SU-DHL-6 (cell line): Measurements from ENCODE around the gene C1QTNF8.

ENCODE experiments used
- H2AFZ ChIP-seq: fragments of 200-600 bp; sonication (generic); 2 replicates; pipeline ENCODE4 v1.6.1; 2014; ENCODE audit warnings: low read depth, mild to moderate bottlenecking, moderate library complexity, mixed read lengths, antibody characterized with exemption, low read length; ENCODE audit not compliant: severe bottlenecking
- H3F3A ChIP-seq: fragments of 200-600 bp; shearing (Covaris generic); 2 replicates; pipeline ENCODE4 v1.6.0; 2016; ENCODE audit warnings: antibody characterized with exemption, mild to moderate bottlenecking; ENCODE audit not compliant: insufficient read depth
- H3K27ac ChIP-seq: fragments of 200-600 bp; sonication (generic); 2 replicates; pipeline ENCODE4 v1.5.1; 2016; ENCODE audit warnings: low read depth, mild to moderate bottlenecking, low read length, moderate library complexity, mixed read lengths
- H3K27me3 ChIP-seq: fragments of 200-600 bp; sonication (generic), shearing (Covaris generic); 2 replicates; pipeline ENCODE4 v1.6.0; 2014; ENCODE audit warnings: mild to moderate bottlenecking, low read length
- H3K36me3 ChIP-seq: fragments of 200-600 bp; sonication (generic); 2 replicates; pipeline ENCODE4 v1.6.1; 2014; ENCODE audit warnings: mild to moderate bottlenecking, low read length, mixed read lengths
- H3K4me2 ChIP-seq: fragments of 300-600, 200-600 bp; shearing (Covaris generic), sonication (generic); 2 replicates; pipeline ENCODE4 v1.6.0; 2014; ENCODE audit warnings: low read length, low read depth, mild to moderate bottlenecking; ENCODE audit not compliant: poor library complexity, severe bottlenecking
- H3K4me3 ChIP-seq: fragments of 200-600 bp; sonication (generic); 2 replicates; pipeline ENCODE4 v1.5.1; 2014; ENCODE audit warnings: antibody characterized with exemption, low read length, mild to moderate bottlenecking, mixed read lengths; ENCODE audit not compliant: insufficient read depth, poor library complexity, severe bottlenecking
- H3K79me2 ChIP-seq: fragments of 200-600 bp; sonication (generic); 2 replicates; pipeline ENCODE4 v1.6.1; 2014; ENCODE audit warnings: mild to moderate bottlenecking, low read length, moderate library complexity; ENCODE audit not compliant: insufficient read depth
- H3K9ac ChIP-seq: fragments of 200-600 bp; sonication (generic); 2 replicates; pipeline ENCODE4 v1.7.0; 2014; ENCODE audit warnings: mild to moderate bottlenecking, low read length
- H3K9me2 ChIP-seq: fragments of 200-600 bp; sonication (generic); replicated peaks from 2 replicates; pipeline ENCODE4 v1.6.1; 2014; ENCODE audit warnings: low read length; ENCODE audit not compliant: insufficient read depth
- H3K9me3 ChIP-seq: fragments of 200-600 bp; sonication (generic); 2 replicates; pipeline ENCODE4 v1.6.1; 2014; ENCODE audit warnings: low read length, mixed read lengths; ENCODE audit not compliant: insufficient read depth
- H4K20me1 ChIP-seq: fragments of 200-600 bp; sonication (generic); 2 replicates; pipeline ENCODE4 v1.6.1; 2014; ENCODE audit warnings: low read depth, mild to moderate bottlenecking, antibody characterized with exemption, low read length, moderate library complexity, mixed read lengths
- EZH2phosphoT487 ChIP-seq: fragments of 200-600 bp; sonication (generic), shearing (Covaris generic); conservative IDR thresholded peaks from 2 replicates; pipeline ENCODE4 v1.6.1; 2018; ENCODE audit warnings: mild to moderate bottlenecking, antibody characterized with exemption, low read length, moderate library complexity, mixed read lengths
- TF ChIP-seq, protein P1 (sequence below): fragments of 200-600 bp; sonication (generic); IDR thresholded peaks from one replicate; pipeline ENCODE4 v1.5.1; 2017; ENCODE audit warnings: antibody characterized with exemption, mild to moderate bottlenecking, low read length, moderate library complexity; ENCODE audit not compliant: insufficient read depth, poor library complexity, severe bottlenecking

The C1QTNF8 gene

GRCh38 chr16:1127101-1127500, 31.1 kb upstream of the C1QTNF8 start:
- H3K4me3 ChIP-seq, result no peak overlapping the region
- H3K9ac ChIP-seq, result no peak overlapping the region
- no peaks in the 10 kb centered on the region for H4K20me1 ChIP-seq
- H3K79me2 ChIP-seq, result no peaks in the 10 kb centered on the region
- no peaks in the 10 kb centered on the region for H3F3A ChIP-seq
- no peak overlapping the region for H3K4me2 ChIP-seq
- H3K27ac ChIP-seq, result no peak overlapping the region
- H3K9me2 ChIP-seq, result no peaks in the 10 kb centered on the region
- H3K9me3 ChIP-seq, result no peaks in the 10 kb centered on the region
- no peaks in the 10 kb centered on the region for H3K36me3 ChIP-seq
- no peak overlapping the region for H2AFZ ChIP-seq
- TF ChIP-seq EZH2phosphoT487, result no peak
- TF ChIP-seq, protein P1, sequence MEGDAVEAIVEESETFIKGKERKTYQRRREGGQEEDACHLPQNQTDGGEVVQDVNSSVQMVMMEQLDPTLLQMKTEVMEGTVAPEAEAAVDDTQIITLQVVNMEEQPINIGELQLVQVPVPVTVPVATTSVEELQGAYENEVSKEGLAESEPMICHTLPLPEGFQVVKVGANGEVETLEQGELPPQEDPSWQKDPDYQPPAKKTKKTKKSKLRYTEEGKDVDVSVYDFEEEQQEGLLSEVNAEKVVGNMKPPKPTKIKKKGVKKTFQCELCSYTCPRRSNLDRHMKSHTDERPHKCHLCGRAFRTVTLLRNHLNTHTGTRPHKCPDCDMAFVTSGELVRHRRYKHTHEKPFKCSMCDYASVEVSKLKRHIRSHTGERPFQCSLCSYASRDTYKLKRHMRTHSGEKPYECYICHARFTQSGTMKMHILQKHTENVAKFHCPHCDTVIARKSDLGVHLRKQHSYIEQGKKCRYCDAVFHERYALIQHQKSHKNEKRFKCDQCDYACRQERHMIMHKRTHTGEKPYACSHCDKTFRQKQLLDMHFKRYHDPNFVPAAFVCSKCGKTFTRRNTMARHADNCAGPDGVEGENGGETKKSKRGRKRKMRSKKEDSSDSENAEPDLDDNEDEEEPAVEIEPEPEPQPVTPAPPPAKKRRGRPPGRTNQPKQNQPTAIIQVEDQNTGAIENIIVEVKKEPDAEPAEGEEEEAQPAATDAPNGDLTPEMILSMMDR, result no peak
- no peaks in the 10 kb centered on the region for H3K27me3 ChIP-seq

DNA sequence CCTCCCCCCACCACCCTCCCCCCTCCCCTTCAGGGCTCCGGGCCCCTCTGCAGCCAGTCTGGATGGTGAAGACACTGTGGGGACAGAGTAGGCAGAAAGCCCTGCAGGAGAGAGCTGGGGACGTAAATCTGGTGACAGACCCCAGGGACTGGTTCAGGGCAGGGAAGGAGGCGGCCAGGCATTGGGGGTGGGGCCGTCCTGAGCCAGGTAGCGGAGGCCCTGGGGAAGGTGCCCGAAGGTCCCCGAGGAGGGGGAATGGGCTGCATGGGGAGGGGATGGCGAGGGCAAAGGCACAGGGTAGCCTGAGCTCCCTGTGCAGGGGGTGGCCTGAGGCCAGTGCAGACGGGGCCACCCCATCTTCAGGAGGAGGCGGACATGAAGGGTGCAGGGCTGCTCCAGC, 30.5 kb upstream of the C1QTNF8 start:
- Histone ChIP-seq H3K4me3 (no peak overlapping the region), H3K79me2 (no peaks in the 10 kb centered on the region), H4K20me1 (no peaks in the 10 kb centered on the region), H3K9me2 (no peaks in the 10 kb centered on the region), H3K27me3 (no peaks in the 10 kb centered on the region), H3K27ac (no peak overlapping the region), H3F3A (no peaks in the 10 kb centered on the region), H3K9me3 (no peaks in the 10 kb centered on the region), H3K4me2 (no peak overlapping the region), H3K9ac (no peak overlapping the region), H3K36me3 (no peaks in the 10 kb centered on the region), H2AFZ (no peak overlapping the region)
- TF ChIP-seq, protein P1, result no peak
- TF ChIP-seq EZH2phosphoT487, result no peak

DNA sequence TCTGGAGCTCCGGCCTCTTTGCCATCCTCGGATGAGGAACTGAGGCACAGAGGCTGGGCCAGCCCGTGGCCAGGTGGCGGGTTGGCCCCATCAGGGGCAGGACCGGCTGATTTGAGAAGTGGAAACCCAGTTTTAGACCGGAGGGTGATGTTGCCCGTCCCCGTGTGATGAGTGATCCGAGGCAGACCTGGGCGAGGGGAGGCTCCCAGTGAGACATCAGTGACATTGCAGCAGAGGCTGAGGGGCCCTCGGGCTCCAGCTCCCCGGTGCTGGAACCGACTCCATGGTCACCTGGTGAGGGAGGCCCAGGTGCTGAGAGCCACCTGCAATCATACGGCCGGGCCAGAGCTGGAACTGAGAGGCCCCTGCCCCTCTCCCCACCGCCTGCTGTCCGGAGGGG, 30.0 kb upstream of the C1QTNF8 start:
- H3K9me2 ChIP-seq, result no peaks in the 10 kb centered on the region
- no peaks in the 10 kb centered on the region for H3K36me3 ChIP-seq
- TF ChIP-seq EZH2phosphoT487, result no peak
- TF ChIP-seq, protein P1, result no peak
- H3K79me2 ChIP-seq, result no peaks in the 10 kb centered on the region
- no peak overlapping the region for H2AFZ ChIP-seq
- no peak overlapping the region for H3K4me3 ChIP-seq
- no peaks in the 10 kb centered on the region for H3K27me3 ChIP-seq
- H3K4me2 ChIP-seq, result no peak overlapping the region
- no peak overlapping the region for H3K27ac ChIP-seq
- no peaks in the 10 kb centered on the region for H3K9me3 ChIP-seq
- no peak overlapping the region for H3K9ac ChIP-seq
- H4K20me1 ChIP-seq, result no peaks in the 10 kb centered on the region
- no peaks in the 10 kb centered on the region for H3F3A ChIP-seq
